ENCODE measurements around the gene MAN1A1. TPM values are rescaled to one million over a fixed set of nuclear protein-coding genes. Genes with fewer than 3 reads are reported as not detected.

Gene MAN1A1
- polyA plus RNA-seq, 3 donors: 11.0 to 20.4 (median 16.1) TPM

DNA sequence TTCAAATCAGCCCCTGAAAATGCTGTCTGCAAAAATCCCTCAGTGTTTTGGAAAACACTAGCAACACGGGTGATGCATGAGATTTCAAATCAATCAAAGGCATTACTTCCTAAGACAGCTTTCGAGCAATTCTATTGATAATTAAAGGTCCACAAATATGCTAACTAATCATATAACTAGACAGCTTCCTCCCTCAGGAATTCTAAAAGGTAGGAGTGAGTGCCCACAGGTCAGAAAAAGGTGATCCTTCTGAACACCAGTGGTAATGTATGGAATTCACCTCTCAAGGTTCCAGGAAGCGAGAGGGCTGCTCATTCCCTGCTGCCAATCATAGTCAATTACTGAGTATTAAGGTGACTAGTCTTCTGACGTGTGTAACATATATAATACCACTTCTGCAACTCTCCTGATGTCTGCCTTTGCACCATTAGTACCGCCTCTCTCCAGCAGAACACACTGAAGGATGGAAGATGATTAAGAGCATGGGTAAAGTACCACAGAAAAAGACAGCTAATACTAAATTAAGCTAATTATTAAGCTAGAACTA is 16.4 kb downstream of the MAN1A1 start:
- no peaks in the 10 kb centered on the region for H3K9me3 Mint-ChIP-seq
- H3K9ac ChIP-seq (ENCODE audit: insufficient read depth, low read length, poor library complexity, severe bottlenecking): no peak overlapping the region
- peaks cover 25% of the 10 kb centered on the region for H3K4me1 Mint-ChIP-seq
- H3K79me2 ChIP-seq (ENCODE audit: insufficient read depth, low read length): peaks cover 53% of the 10 kb centered on the region
- intact Hi-C loops (cut with micrococcal nuclease): no loop called here
- WGBS (ENCODE audit: insufficient coverage): no CpG with 5 or more reads among the region's 5 CpGs
- no peak overlapping the region for H3K4me3 Mint-ChIP-seq
- H4K20me1 ChIP-seq (ENCODE audit: insufficient read depth, low read length): peaks cover 4% of the 10 kb centered on the region
- no peaks in the 10 kb centered on the region for H3K27me3 Mint-ChIP-seq (ENCODE audit: low read depth in 3 of 3)
- H2AFZ ChIP-seq (ENCODE audit: insufficient read depth, low read depth, low read length, poor library complexity, severe bottlenecking): no peak overlapping the region
- H3K27ac ChIP-seq (ENCODE audit: low read depth in 1 of 2, low read length in 2 of 2): no peak overlapping the region
- DNase-seq: no peak
- H3K36me3 ChIP-seq (replicated peaks in 1 of 2; ENCODE audit: control insufficient read depth in 1 of 2, insufficient read depth in 2 of 2, low read length in 2 of 2): peaks cover 0 to 5% of the 10 kb centered on the region in 2 donors
- peaks cover 17 to 21% of the 10 kb centered on the region in 2 donors for H3K4me1 ChIP-seq (ENCODE audit: control insufficient read depth in 1 of 2, insufficient read depth in 2 of 2, low read length in 2 of 2)
- peaks cover 17 to 21% of the 10 kb centered on the region in 2 donors for H3K36me3 Mint-ChIP-seq
- no peaks in the 10 kb centered on the region for H3K9me3 ChIP-seq (replicated peaks in 1 of 2; ENCODE audit: control insufficient read depth in 1 of 2, insufficient read depth in 1 of 2, low read length in 2 of 2)
- TF ChIP-seq, protein P1, sequence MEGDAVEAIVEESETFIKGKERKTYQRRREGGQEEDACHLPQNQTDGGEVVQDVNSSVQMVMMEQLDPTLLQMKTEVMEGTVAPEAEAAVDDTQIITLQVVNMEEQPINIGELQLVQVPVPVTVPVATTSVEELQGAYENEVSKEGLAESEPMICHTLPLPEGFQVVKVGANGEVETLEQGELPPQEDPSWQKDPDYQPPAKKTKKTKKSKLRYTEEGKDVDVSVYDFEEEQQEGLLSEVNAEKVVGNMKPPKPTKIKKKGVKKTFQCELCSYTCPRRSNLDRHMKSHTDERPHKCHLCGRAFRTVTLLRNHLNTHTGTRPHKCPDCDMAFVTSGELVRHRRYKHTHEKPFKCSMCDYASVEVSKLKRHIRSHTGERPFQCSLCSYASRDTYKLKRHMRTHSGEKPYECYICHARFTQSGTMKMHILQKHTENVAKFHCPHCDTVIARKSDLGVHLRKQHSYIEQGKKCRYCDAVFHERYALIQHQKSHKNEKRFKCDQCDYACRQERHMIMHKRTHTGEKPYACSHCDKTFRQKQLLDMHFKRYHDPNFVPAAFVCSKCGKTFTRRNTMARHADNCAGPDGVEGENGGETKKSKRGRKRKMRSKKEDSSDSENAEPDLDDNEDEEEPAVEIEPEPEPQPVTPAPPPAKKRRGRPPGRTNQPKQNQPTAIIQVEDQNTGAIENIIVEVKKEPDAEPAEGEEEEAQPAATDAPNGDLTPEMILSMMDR (IDR thresholded peaks at IDR 0.05): no peak
- no peaks in the 10 kb centered on the region for H3K27me3 ChIP-seq (ENCODE audit: control insufficient read depth in 2 of 2, insufficient read depth in 2 of 2, low read length in 2 of 2)
- no peak overlapping the region for H3K4me2 ChIP-seq (replicated peaks; ENCODE audit: extremely low read depth, low read length, poor library complexity, severe bottlenecking)
- no peak overlapping the region for H3K4me3 ChIP-seq (replicated peaks in 1 of 3; ENCODE audit: low read depth in 2 of 3, low read length in 3 of 3)
- peak overlapping the region in 1 of 7 donors; percentile 6 for H3K27ac Mint-ChIP-seq

DNA sequence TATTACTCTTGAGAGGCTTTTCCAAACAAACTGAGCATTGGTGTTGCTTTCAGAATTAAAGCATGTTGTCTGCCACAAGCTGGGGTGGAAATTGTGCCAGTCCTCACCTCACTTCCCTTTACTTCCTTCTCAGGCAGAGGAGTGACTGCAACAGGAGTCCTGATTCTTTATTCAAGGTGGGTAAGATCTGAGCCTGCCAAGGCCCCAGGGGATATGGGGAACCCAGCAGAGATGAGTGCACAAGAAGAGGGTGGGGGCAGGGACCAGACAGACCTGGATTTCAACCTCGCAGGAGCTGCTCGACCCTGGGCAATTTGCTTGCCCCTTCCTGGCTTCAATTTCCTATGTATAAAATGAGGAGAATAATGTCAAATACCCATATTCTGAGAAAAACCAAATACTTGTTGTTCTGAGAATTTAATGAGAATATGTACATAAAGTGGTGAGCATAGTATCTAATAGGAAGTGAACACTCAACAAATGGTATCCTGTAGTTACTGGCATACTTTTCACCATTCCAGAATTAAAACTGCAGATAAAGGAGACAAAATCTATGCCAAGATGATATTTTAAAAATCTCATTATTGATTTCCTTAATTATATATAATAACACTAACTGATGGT is 17.8 kb downstream of the MAN1A1 start:
- H3K9ac ChIP-seq (ENCODE audit: insufficient read depth, low read length, poor library complexity, severe bottlenecking): no peak overlapping the region
- Mint-ChIP-seq H3K27ac (peak overlapping the region in 1 of 7 donors; percentile 61), H3K4me3 (no peak overlapping the region), H3K27me3 (ENCODE audit: low read depth in 3 of 3) (no peaks in the 10 kb centered on the region), H3K36me3 (peaks cover 20 to 22% of the 10 kb centered on the region in 2 donors), H3K9me3 (no peaks in the 10 kb centered on the region), H3K4me1 (peaks cover 25% of the 10 kb centered on the region)
- DNase-seq: no peak
- H4K20me1 ChIP-seq (ENCODE audit: insufficient read depth, low read length): peaks cover 4% of the 10 kb centered on the region
- no peak overlapping the region for H3K4me3 ChIP-seq (replicated peaks in 1 of 3; ENCODE audit: low read depth in 2 of 3, low read length in 3 of 3)
- H2AFZ ChIP-seq (ENCODE audit: insufficient read depth, low read depth, low read length, poor library complexity, severe bottlenecking): no peak overlapping the region
- WGBS (ENCODE audit: insufficient coverage): no CpG with 5 or more reads among the region's 2 CpGs
- H3K36me3 ChIP-seq (replicated peaks in 1 of 2; ENCODE audit: control insufficient read depth in 1 of 2, insufficient read depth in 2 of 2, low read length in 2 of 2): peaks cover 0 to 8% of the 10 kb centered on the region in 2 donors
- TF ChIP-seq, protein P1 (IDR thresholded peaks at IDR 0.05): no peak
- peaks cover 45% of the 10 kb centered on the region for H3K79me2 ChIP-seq (ENCODE audit: insufficient read depth, low read length)
- H3K4me1 ChIP-seq (ENCODE audit: control insufficient read depth in 1 of 2, insufficient read depth in 2 of 2, low read length in 2 of 2): peaks cover 17 to 21% of the 10 kb centered on the region in 2 donors
- H3K27ac ChIP-seq (ENCODE audit: low read depth in 1 of 2, low read length in 2 of 2): no peak overlapping the region
- intact Hi-C loops (cut with micrococcal nuclease): no loop called here
- H3K4me2 ChIP-seq (replicated peaks; ENCODE audit: extremely low read depth, low read length, poor library complexity, severe bottlenecking): no peak overlapping the region
- H3K27me3 ChIP-seq (ENCODE audit: control insufficient read depth in 2 of 2, insufficient read depth in 2 of 2, low read length in 2 of 2): no peaks in the 10 kb centered on the region
- H3K9me3 ChIP-seq (replicated peaks in 1 of 2; ENCODE audit: control insufficient read depth in 1 of 2, insufficient read depth in 1 of 2, low read length in 2 of 2): no peaks in the 10 kb centered on the region

All from CD14-positive monocyte (primary cell).